HG03175 (cell line): Measurements from ENCODE around the gene NACC2.

Source experiments
- ATAC-seq: cut with Tn5 transposase; IDR thresholded peaks from one replicate; pipeline ENCODE4 v1.9.1; 2021; ENCODE audit warnings: mild to moderate bottlenecking, moderate library complexity; ENCODE audit not compliant: unreplicated experiment

The NACC2 gene

DNA sequence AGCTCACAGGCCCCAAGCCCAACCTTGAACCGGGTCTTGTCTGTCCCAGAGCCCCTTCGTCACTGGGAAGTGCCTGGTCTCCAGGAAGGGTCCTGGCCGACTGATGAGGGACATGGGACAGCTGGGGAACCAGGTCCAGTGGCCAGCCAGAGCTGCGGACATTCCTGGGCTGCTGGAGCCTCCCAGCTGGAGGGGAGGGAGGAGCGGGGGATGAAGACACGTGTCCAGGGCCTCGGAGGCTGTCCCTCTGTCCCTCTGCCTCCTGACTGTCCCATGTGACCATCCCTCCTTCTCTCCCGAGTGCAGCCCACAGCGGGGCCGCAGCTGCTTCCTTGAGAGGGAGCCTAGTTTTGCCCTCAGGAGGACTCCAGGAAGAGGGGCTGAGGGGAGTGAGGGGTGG, 92.2 kb downstream of the NACC2 start:
- no peak for ATAC-seq

- no peak for ATAC-seq
These were observed 92.9 kb downstream of the NACC2 start for GRCh38 chr9:136002215-136002614.

GRCh38 chr9:136001231-136001630, 93.9 kb downstream of the NACC2 start:
- ATAC-seq = no peak

- ATAC-seq = no peak
These were observed 96.5 kb downstream of the NACC2 start for GRCh38 chr9:135998410-135999071.

DNA sequence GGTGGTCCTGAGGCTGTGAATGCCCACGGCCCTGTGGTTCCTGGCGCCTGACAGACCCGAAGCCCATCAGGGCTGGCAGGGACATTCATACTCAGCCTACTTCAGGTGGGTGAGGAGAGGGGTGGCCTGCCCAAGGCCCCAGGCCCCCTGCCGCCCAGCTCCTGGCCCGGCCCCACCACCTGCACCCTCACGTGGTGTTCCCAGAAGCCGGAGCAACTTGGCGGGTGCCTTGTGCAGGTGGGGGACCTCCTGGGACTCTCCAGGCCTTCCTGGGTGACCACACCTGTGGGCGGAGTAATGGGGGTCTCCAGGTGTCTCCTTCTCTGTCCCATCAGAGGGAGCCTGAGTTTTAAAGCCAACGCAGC, 97.1 kb downstream of the NACC2 start:
- ATAC-seq = no peak

- no peak for ATAC-seq
These were observed 97.7 kb downstream of the NACC2 start for GRCh38 chr9:135997090-135998015.

GRCh38 chr9:135995816-135996215, 99.3 kb downstream of the NACC2 start:
- ATAC-seq = no peak

GRCh38 chr9:135994501-135995192, 100.4 kb downstream of the NACC2 start:
- ATAC-seq = no peak

DNA sequence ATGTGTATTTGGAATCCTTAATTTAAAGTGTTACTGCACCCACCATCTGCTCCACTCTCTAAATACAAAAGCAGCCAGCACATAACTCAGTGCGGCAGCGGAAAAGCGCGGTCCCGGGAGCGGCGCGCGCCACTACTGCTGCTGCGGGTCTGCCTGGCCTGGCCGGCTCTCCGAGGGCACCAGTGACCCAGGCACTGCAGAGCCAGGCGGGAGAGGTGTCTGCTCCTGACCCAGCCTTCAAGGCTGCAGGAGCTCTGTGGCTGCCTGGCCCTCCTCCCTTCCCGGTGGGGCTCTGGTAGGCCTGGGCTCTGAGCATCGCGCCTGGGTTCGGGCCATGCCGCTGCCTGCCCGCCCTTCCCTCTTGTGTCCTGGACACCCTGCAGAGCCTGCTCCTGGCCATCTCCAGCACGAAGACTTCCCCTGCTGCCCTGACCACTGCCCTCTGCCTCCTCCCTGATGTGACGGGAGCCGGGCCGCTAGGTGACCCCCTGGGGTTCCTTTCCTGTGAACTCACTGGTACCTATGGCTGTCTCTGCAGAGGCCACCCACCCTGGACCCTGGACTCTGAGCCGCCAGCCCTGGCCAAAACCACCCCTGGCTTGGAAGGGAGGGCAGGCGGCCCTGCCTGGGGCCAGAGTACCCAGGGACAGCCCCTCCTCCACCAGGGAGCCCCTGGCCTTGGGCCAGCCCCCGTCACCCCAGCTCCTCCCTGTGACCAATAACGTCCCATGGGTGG, 101.2 kb downstream of the NACC2 start:
- no peak for ATAC-seq

- ATAC-seq = no peak
These were observed 101.7 kb downstream of the NACC2 start for GRCh38 chr9:135993409-135993742.

DNA sequence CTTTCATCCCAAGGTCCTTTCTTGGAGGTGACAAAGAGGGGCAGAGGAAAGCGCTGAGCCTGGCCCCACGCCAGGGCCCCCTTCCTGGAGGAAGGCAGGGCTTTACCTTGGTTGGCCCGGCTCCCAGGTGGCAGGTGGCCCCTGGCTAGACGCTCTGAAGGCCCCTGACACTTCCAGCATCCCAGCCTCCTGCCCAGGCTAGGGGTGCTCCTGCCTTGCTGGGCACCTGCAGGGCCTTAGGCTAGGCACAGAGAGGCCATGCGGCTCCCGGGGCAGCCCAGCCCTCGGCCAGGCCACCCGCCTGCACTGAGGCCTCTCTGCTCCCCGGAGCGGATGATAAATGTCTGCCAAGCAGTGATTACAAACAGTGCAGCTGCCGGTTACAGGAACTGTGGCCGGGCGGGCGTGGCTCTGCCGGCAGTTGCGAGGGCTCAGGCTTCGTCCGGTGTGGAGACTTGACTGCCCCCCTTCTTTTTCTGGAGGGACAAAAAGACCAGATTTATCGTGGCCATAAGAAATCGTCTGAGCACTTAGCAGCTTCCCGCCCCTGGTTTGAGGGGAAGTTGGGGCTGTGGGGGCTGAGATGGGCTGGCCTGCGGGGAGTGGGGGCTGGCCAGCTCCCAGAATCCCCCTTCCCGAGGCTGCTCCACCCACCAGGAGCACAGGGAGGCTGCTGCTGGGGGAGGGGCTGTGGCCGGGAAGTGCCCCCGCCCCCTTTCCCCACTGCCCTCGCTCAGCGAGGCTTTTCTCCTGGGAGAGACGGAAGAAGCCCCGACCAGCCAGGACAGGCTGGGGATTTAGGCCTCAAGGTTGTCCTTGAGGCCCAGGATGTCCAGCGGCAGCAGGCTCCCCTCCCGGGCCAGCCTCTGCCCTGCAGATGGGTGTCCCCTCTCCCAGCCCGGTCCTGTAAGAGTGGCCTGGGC, 102.3 kb downstream of the NACC2 start:
- no peak for ATAC-seq

GRCh38 chr9:135991771-135992170, 103.3 kb downstream of the NACC2 start:
- ATAC-seq = no peak

- ATAC-seq = no peak
These were observed 104.3 kb downstream of the NACC2 start for GRCh38 chr9:135990468-135991429.

DNA sequence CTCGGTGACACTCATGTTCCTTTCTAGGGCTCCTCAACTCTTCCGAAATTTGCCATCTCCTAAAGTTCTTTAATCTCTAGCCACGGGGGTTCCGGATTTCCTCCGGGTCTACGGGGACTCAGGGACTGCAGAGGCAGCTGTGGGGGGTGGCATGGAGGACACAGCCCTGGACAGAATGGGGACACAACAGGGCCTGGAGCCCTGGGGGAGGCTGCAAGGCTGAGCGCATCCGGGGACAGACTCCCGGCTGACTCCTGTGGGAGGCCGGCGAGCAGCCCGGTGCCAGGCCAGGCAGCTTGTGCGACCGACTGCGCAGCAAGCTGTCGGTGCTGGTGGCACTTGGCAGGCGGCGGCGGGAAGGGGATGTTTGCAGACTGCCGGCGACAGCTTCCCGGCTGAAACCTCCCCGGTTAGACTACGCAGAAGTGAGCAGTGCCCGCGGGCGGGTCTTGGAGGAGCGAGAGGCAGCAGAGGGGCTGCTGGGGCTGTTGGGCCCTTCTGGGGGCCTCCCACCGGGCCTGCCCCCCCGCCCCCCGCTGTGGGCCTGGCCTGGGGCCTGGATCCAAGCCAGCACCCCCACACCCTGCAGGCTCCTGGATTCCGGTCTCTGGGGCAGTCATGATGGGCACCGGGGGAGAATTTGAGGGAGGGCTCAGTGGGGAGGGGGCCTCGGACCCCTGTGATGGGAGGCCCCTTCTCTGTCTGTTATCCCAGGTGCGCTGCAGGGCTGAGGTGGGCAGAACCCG, 105.2 kb downstream of the NACC2 start:
- no peak for ATAC-seq

DNA sequence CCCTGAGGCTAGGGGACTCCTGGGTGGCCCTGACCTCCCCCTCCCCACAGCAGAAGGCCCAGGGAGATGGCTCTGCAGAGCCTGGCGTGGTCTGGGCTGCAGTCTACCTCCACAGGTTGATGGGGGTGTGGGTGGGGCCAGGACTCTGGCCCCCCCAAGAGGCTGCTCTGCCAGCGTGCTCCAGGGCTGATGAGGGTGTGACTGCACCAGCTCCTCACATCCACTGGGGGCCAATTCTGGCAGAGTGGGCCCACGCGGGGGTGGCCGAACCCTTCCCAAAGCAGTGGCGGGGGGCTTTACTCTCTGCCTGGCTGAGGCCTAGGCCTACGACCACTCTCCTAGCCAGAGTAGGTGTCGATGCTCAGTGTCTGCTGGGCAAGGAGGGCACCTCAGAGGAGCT, 105.9 kb downstream of the NACC2 start:
- ATAC-seq = no peak

DNA sequence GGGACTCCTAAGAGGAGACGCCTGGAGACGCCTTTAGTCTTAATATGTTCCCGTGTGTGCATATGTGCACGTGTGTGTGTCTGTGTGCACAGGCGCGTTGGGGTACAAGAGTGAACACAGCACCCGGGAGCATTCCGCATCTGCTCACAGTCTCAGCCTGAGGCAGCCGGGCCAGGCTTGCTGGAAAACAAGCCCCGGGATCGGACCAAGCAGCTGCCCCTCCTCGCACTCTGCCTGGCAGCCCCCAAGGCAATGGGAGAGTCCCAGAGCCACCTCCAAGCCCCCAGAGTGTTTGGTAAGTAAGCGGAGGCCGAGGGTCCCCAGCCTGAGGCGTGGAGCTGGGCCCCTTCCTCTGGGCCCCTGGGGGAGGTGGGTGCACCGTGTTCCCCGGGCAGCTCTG, 106.6 kb downstream of the NACC2 start:
- no peak for ATAC-seq

DNA sequence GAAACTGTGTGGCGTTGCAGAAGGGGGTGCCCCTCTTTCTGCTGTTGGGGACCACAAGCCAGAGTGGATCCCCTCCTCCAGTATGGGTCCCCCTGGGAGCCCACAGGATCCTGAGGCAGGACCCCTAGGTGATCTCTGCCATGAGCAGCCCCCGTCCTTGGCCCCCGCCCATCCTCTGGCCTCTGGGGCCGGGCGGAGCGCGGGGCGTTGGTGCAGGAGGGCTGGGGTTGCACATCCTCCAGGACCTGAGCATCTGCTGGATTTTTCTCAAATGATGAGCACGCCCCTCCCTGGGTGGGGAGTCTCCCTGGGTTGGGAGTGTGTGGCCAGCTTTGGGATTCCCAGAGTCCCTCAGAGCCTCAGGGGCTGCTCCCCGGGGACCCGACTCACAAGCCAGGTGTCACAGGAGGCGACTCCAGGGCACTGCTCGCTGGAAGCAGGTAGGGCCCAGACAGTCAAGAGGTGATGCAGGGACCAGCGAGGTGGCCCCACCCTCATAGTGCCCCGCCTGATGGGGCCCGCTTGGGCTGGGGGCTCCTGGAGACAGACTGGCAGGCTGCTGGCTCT, 107.2 kb downstream of the NACC2 start:
- ATAC-seq = no peak

DNA sequence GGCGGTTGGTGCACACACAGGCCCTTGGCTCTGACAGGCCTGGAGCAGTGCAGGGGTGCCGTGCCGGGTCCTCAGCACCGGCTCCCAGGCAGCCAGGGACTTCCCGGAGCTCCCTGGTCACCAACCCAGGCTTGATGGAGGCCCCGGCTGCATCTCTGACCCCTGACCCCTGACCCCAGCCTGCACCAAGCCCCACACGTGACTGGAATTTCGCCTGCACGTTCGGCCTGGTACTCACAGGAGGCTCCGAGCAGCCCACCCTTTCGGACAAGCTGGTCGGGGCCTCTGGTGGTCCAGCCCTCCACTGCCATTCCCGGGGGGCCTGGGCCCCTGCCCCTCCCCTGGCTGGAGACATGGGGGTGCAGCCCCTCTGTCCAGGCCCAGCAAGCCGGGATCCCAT, 108.5 kb downstream of the NACC2 start:
- no peak for ATAC-seq
